OCI-LY1 (cell line): ENCODE results near the gene RNF175.

Experiments
- H2AFZ ChIP-seq: fragments of 200-600 bp; sonication (generic), shearing (Covaris generic); 2 replicates; pipeline ENCODE4 v1.6.0; 2014; ENCODE audit warnings: antibody characterized with exemption, mild to moderate bottlenecking, low read length
- H3F3A ChIP-seq: fragments of 200-600 bp; sonication (generic), shearing (Covaris generic); 2 replicates; pipeline ENCODE4 v1.6.0; 2014; ENCODE audit warnings: mild to moderate bottlenecking, antibody characterized with exemption, low read length, moderate library complexity; ENCODE audit not compliant: insufficient read depth
- H3K27ac ChIP-seq: fragments of 200-600 bp; sonication (generic); 2 replicates; pipeline ENCODE4 v1.5.1; 2014; ENCODE audit warnings: low read length, mixed run types, mild to moderate bottlenecking, low read depth; ENCODE audit not compliant: poor library complexity, severe bottlenecking
- H3K27me3 ChIP-seq: fragments of 200-600 bp; sonication (generic); 2 replicates; pipeline ENCODE4 v1.6.0; 2014; ENCODE audit warnings: antibody characterized with exemption, mild to moderate bottlenecking, low read length, moderate library complexity; ENCODE audit not compliant: insufficient read depth
- H3K36me3 ChIP-seq: fragments of 200-600 bp; sonication (generic); 2 replicates; pipeline ENCODE4 v1.6.1; 2014; ENCODE audit warnings: mild to moderate bottlenecking, antibody characterized with exemption, low read length, moderate library complexity, mixed read lengths; ENCODE audit not compliant: insufficient read depth
- H3K4me1 ChIP-seq: fragments of 200-600 bp; sonication (generic); 2 replicates; pipeline ENCODE4 v1.5.1; 2014; ENCODE audit warnings: mild to moderate bottlenecking, low read length, moderate library complexity; ENCODE audit not compliant: insufficient read depth, severe bottlenecking
- H3K4me2 ChIP-seq: fragments of 200-600 bp; sonication (generic), shearing (Covaris generic); 2 replicates; pipeline ENCODE4 v1.6.1; 2014; ENCODE audit warnings: low read length
- H3K4me3 ChIP-seq: fragments of 200-600 bp; sonication (generic); 2 replicates; pipeline ENCODE4 v1.5.1; 2014; ENCODE audit warnings: low read length, low read depth, mild to moderate bottlenecking, mixed read lengths; ENCODE audit not compliant: poor library complexity, severe bottlenecking
- H3K79me2 ChIP-seq: fragments of 200-600 bp; shearing (Covaris generic); 2 replicates; pipeline ENCODE4 v1.6.1; 2016; ENCODE audit warnings: mixed run types, low read length, mixed read lengths; ENCODE audit not compliant: insufficient read depth
- H3K9ac ChIP-seq: fragments of 200-600 bp; sonication (generic), shearing (Covaris generic); 2 replicates; pipeline ENCODE4 v1.6.1; 2014; ENCODE audit warnings: mild to moderate bottlenecking, low read length, mixed read lengths
- H3K9me2 ChIP-seq: fragments of 200-600 bp; sonication (generic), shearing (Covaris generic); 2 replicates; pipeline ENCODE4 v1.6.1; 2014; ENCODE audit warnings: low read depth, mild to moderate bottlenecking, low read length, mixed read lengths
- H3K9me3 ChIP-seq: fragments of 200-600 bp; shearing (Covaris generic); 2 replicates; pipeline ENCODE4 v1.6.1; 2014; ENCODE audit warnings: low read length, mixed read lengths
- H4K20me1 ChIP-seq: fragments of 200-600 bp; sonication (generic), shearing (Covaris generic); 2 replicates; pipeline ENCODE4 v1.6.0; 2016; ENCODE audit warnings: mild to moderate bottlenecking, low read length; ENCODE audit not compliant: insufficient read depth
- CTCF ChIP-seq: fragments of 200-600 bp; sonication (generic), shearing (Covaris generic); IDR thresholded peaks from 2 replicates; pipeline ENCODE4 v1.5.1; 2017; ENCODE audit warnings: mild to moderate bottlenecking, antibody characterized with exemption, low read length, moderate library complexity, mixed read lengths
- EZH2 ChIP-seq: fragments of 200-600 bp; sonication (generic), shearing (Covaris generic); IDR thresholded peaks from 2 replicates; pipeline ENCODE4 v1.8.0; 2017; ENCODE audit warnings: borderline replicate concordance, mixed run types, mild to moderate bottlenecking, antibody characterized with exemption, low read length, moderate library complexity, mixed read lengths

Gene RNF175

DNA sequence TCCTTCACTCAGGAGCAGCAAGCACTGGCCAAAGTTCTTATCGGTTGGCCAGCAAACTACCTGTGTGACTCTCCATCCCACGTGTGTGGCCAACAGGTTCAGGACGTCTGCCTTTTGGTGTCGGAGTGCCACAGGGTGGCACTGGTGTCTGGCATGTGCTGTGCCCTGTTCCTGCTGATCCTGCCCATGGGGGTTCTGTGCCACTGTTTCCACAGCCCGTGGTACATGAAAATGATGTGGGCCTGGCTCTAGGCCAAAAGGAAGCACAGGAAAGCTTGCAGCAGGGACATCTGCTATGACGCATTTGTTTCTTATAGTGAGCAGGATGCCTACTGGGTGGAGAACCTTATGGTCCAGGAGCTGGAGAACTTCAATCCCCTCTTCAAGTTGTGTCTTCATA lies 80.3 kb downstream of the RNF175 start:
- H3K4me1 ChIP-seq: peaks cover 9% of the 10 kb centered on the region
- TF ChIP-seq EZH2: no peak
- no peak; the same call in 1 of the 2 replicates for TF ChIP-seq CTCF
- no peak overlapping the region for H3K9ac ChIP-seq
- no peaks in the 10 kb centered on the region for H4K20me1 ChIP-seq
- H3K27ac ChIP-seq: no peak overlapping the region
- H3F3A ChIP-seq: no peaks in the 10 kb centered on the region
- H3K9me2 ChIP-seq: no peaks in the 10 kb centered on the region
- no peaks in the 10 kb centered on the region for H3K79me2 ChIP-seq
- no peaks in the 10 kb centered on the region for H3K36me3 ChIP-seq
- H3K9me3 ChIP-seq: peaks cover 4% of the 10 kb centered on the region; the same call in 1 of the 2 replicates
- no peak overlapping the region for H2AFZ ChIP-seq
- H3K4me2 ChIP-seq: no peak overlapping the region
- no peak overlapping the region for H3K4me3 ChIP-seq
- no peaks in the 10 kb centered on the region; the same call in 1 of the 2 replicates for H3K27me3 ChIP-seq

GRCh38 chr4:153676984-153677383 lies 82.8 kb downstream of the RNF175 start:
- no peaks in the 10 kb centered on the region; the same call in 1 of the 2 replicates for H3K27me3 ChIP-seq
- H3K36me3 ChIP-seq: no peaks in the 10 kb centered on the region
- no peaks in the 10 kb centered on the region for H4K20me1 ChIP-seq
- no peaks in the 10 kb centered on the region for H3K9me2 ChIP-seq
- no peaks in the 10 kb centered on the region for H3K4me1 ChIP-seq
- no peak overlapping the region for H3K9ac ChIP-seq
- no peaks in the 10 kb centered on the region for H3F3A ChIP-seq
- TF ChIP-seq EZH2: no peak
- TF ChIP-seq CTCF: no peak
- no peak overlapping the region for H3K4me3 ChIP-seq
- no peak overlapping the region for H3K4me2 ChIP-seq
- H3K79me2 ChIP-seq: no peaks in the 10 kb centered on the region
- H3K27ac ChIP-seq: no peak overlapping the region
- H2AFZ ChIP-seq: no peak overlapping the region
- H3K9me3 ChIP-seq: peaks cover 4% of the 10 kb centered on the region; the same call in 1 of the 2 replicates

- no peaks in the 10 kb centered on the region for H4K20me1 ChIP-seq
- H3K9me2 ChIP-seq: no peaks in the 10 kb centered on the region
- H3K27ac ChIP-seq: no peak overlapping the region
- H3K27me3 ChIP-seq: no peaks in the 10 kb centered on the region; the same call in 1 of the 2 replicates
- H3K4me1 ChIP-seq: no peaks in the 10 kb centered on the region
- TF ChIP-seq CTCF: no peak
- no peak for TF ChIP-seq EZH2
- no peak overlapping the region for H2AFZ ChIP-seq
- H3K9me3 ChIP-seq: peaks cover 4% of the 10 kb centered on the region; the same call in 1 of the 2 replicates
- no peak overlapping the region for H3K4me3 ChIP-seq
- H3K9ac ChIP-seq: no peak overlapping the region
- H3K79me2 ChIP-seq: no peaks in the 10 kb centered on the region
- no peak overlapping the region for H3K4me2 ChIP-seq
- no peaks in the 10 kb centered on the region for H3K36me3 ChIP-seq
- H3F3A ChIP-seq: no peaks in the 10 kb centered on the region
These were observed 83.3 kb downstream of the RNF175 start for GRCh38 chr4:153676486-153676885.
